ENCODE measurements around the gene PTPN3. TPM values are rescaled to one million over a fixed set of nuclear protein-coding genes. Genes with fewer than 3 reads are reported as not detected.
"Not testable (repeated sequence)": the region's sequence is repeated elsewhere in the genome, so short reads cannot be mapped to it uniquely, and the experiment has no call there.

Gene PTPN3, protein sequence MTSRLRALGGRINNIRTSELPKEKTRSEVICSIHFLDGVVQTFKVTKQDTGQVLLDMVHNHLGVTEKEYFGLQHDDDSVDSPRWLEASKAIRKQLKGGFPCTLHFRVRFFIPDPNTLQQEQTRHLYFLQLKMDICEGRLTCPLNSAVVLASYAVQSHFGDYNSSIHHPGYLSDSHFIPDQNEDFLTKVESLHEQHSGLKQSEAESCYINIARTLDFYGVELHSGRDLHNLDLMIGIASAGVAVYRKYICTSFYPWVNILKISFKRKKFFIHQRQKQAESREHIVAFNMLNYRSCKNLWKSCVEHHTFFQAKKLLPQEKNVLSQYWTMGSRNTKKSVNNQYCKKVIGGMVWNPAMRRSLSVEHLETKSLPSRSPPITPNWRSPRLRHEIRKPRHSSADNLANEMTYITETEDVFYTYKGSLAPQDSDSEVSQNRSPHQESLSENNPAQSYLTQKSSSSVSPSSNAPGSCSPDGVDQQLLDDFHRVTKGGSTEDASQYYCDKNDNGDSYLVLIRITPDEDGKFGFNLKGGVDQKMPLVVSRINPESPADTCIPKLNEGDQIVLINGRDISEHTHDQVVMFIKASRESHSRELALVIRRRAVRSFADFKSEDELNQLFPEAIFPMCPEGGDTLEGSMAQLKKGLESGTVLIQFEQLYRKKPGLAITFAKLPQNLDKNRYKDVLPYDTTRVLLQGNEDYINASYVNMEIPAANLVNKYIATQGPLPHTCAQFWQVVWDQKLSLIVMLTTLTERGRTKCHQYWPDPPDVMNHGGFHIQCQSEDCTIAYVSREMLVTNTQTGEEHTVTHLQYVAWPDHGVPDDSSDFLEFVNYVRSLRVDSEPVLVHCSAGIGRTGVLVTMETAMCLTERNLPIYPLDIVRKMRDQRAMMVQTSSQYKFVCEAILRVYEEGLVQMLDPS
- under 1 TPM; 0.02 to 0.27 TPM for total RNA-seq

DNA sequence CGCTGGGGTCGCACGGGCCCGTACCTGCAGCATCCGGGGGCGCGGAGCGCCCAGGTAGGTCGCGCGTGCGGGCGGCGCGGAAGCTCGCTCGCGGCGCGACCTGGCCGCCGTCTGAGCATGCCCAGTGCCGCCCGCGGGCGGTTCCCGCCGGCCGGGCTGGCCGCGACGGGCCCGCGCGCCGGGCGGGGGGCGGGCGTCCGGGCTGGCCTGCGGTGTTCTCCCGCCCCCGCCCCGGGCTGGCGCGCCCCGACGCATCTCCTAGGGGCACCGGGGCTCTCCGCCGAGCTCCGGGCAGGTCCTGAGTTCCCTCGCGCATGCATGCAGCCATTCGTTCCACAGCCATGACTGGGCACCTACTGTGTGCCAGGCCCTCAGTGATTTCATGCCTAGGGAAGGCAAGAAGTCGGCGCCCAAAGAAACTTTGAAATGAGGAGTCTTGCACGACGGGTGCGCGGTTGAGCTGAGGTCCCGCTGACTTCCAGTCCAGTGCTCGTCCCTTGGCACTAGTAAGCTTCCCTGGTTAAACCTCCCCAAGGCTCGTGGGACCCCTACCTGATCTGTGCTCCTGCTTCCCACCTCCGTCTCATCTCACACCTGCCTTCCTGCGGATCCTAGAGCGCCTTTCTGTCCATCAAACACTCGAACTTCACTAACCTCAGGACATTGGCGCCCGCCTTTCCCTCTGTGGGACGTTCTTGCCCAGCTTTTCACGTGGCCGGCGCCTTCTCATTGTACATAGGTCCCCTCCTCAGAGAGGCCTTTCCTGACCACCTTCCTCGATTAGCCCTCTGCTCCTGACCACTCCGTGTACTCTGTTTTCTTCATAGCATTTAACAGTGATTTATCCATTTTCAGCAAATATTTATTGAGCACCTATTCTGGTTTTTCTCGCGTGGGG, at the start of gene PTPN3:
Gene PTPN3, minus strand, starts transcription at position 113 of the 898 bp plus-strand sequence. CDS start 34,873 bp downstream, outside the sequence.
- peaks cover 67% of the 10 kb centered on the region for H3K27me3 Mint-ChIP-seq (ENCODE audit: low read depth)
- CTCF ChIA-PET: interaction anchor here (0.8 kb wide), 1 partner anchor 26 kb away, joined by 3 read pairs; no protein-coding TSS in a partner anchor
- intact Hi-C loops (cut with micrococcal nuclease): no loop called here

DNA sequence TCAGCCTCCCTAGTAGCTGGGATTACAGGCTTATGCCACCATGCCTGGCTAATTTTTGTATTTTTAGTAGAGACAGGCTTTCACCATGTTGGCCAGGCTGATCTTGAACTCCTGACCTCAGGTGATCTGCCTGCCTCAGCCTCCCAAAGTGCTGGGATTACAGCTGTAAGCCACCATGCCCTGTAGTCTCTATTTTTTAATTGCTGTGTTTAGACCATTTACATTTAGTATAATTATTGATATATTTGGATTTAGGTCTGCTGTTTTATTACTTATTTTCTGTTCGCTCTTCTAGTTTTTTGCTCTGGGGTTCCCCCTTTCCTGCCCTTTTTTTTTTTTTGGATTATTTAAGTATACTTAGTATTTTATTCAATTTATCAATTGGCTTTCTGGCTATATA, 46.8 kb upstream of the PTPN3 start:
- H3K4me3 Mint-ChIP-seq; DNase-seq; H3K27ac Mint-ChIP-seq; H3K27me3 Mint-ChIP-seq (ENCODE audit: low read depth); H3K36me3 Mint-ChIP-seq (ENCODE audit: low read depth); intact Hi-C loops (cut with micrococcal nuclease); H3K4me1 Mint-ChIP-seq (ENCODE audit: low read depth); CTCF ChIA-PET: not testable (repeated sequence)
- peaks cover 11% of the 10 kb centered on the region for H3K9me3 Mint-ChIP-seq

More for the DNA sequence above, at the start of gene PTPN3:
- no peaks in the 10 kb centered on the region for H3K9me3 Mint-ChIP-seq
- peaks cover 10% of the 10 kb centered on the region for H3K4me1 Mint-ChIP-seq (ENCODE audit: low read depth)
- no peak within 1 kb of the TSS for H3K4me3 Mint-ChIP-seq
- H3K27ac Mint-ChIP-seq: no peak within 1 kb of the TSS
- DNase-seq: no peak
- H3K36me3 Mint-ChIP-seq (ENCODE audit: low read depth): no peaks in the 10 kb centered on the region

DNA sequence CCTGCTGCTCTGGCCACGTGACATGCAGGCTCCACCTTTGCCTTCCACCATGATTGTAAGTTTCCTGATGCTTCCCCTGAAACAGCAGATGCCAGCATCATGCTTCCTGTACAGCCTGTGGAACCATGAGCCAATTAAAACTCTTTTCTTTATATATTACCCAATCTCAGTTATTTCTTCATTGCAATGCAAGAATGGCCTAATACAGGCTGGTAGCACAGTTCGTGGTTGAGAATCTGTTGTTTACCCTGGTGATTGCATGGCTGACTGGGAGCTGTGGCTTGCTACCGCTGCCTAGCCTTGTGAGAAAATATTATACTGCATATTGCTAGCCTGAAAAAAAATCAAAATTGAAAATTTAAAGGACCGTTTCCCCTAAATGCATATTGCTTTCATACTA, 44.8 kb upstream of the PTPN3 start:
- Mint-ChIP-seq H3K4me3 (no peak overlapping the region), H3K27ac (no peak overlapping the region), H3K4me1 (ENCODE audit: low read depth) (no peaks in the 10 kb centered on the region), H3K9me3 (peaks cover 11% of the 10 kb centered on the region), H3K27me3 (ENCODE audit: low read depth) (peaks cover 6% of the 10 kb centered on the region), H3K36me3 (ENCODE audit: low read depth) (no peaks in the 10 kb centered on the region)
- CTCF ChIA-PET: no interaction called here
- intact Hi-C loops (cut with micrococcal nuclease): no loop called here
- DNase-seq: no peak

DNA sequence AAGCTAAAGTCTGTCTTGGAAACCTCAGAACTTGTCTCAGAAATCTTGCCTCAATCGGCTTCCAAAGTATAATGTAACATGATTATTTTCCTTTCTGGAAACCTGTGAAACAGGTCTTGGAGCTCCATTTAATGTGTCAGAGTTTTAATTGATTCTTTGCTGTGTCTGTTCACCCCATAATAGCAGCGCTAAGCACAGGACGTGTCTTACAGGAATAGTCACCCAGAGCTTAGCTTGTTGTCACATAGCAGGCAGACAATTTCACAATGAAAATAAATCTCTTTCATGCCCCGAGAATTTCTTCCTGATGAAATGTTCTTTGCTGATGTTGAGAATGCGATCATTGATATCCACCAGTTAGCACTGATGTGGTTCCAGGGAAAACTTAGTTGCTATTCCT, 40.2 kb upstream of the PTPN3 start:
- Mint-ChIP-seq H3K36me3 (ENCODE audit: low read depth) (no peaks in the 10 kb centered on the region), H3K4me1 (ENCODE audit: low read depth) (no peaks in the 10 kb centered on the region), H3K9me3 (no peaks in the 10 kb centered on the region), H3K27me3 (ENCODE audit: low read depth) (peaks cover 10% of the 10 kb centered on the region), H3K4me3 (no peak overlapping the region), H3K27ac (no peak overlapping the region)
- intact Hi-C loops (cut with micrococcal nuclease): no loop called here
- CTCF ChIA-PET: no interaction called here
- no peak for DNase-seq

DNA sequence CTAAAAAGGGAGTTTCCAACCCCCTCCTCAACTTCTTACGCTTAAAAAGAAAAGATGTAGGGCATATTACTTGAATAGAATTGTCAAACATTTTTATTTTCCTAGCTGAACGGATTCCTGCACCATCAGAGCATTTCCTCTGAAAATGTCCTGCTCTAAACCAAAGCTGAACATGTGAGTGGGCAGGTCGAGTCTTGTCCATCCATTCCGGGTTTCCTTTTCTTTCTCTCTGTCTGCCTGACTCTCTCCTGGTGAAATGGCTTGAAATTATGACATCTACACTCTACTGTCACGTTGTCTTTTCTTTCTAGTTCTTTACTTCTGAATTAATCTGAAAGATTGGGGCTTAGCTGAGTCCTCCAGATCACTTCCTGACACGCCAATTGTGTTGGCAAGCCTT, 39.2 kb upstream of the PTPN3 start:
- H3K9me3 Mint-ChIP-seq: no peaks in the 10 kb centered on the region
- no peaks in the 10 kb centered on the region for H3K4me1 Mint-ChIP-seq (ENCODE audit: low read depth)
- peaks cover 10% of the 10 kb centered on the region for H3K27me3 Mint-ChIP-seq (ENCODE audit: low read depth)
- H3K4me3 Mint-ChIP-seq: no peak overlapping the region
- intact Hi-C loops (cut with micrococcal nuclease): no loop called here
- no peak for DNase-seq
- no peak overlapping the region for H3K27ac Mint-ChIP-seq
- CTCF ChIA-PET: no interaction called here
- no peaks in the 10 kb centered on the region for H3K36me3 Mint-ChIP-seq (ENCODE audit: low read depth)

DNA sequence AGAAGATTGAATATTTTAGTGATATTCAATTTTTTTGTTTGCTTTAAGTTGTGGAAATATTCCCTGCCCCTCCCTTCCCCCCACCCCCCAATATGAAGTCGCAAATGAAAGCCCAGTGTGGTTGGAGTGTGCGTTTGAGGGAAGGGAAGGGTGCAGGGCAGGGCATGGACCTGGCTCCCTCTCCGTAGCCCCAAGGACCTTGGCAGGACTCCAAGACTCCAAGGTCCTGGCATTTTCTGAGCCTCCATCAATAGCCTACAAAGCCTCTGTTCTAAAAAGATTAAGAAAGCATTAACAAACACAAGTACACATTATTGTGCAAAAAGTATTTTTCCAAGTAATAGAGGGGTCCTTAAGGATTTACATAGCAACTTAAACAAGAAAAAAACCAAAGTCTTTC, 38.8 kb upstream of the PTPN3 start:
- Mint-ChIP-seq H3K27me3 (ENCODE audit: low read depth) (peaks cover 7% of the 10 kb centered on the region), H3K4me1 (ENCODE audit: low read depth) (no peaks in the 10 kb centered on the region)

DNA sequence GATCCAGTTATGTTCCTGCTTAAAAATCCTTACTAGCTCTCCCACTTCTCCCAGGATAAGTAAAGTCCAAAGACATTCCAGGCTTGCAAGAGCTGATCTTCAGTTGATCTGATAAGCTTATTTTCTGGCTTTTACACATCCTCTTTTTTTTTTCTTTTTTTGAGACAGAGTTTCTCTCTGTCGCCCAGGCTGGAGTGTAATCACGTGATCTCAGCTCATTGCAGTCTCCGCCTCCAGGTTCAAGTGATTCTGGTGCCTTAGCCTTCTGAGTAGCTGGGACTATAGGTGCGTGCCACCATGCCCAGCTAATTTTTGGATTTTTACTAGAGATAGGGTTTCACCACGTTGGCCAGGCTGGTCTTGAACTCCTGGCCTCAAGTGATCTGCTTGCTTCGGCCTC, 37.3 kb upstream of the PTPN3 start:
- Mint-ChIP-seq H3K4me1 (ENCODE audit: low read depth) (no peaks in the 10 kb centered on the region), H3K4me3 (no peak overlapping the region), H3K27ac (no peak overlapping the region), H3K36me3 (ENCODE audit: low read depth) (no peaks in the 10 kb centered on the region), H3K9me3 (no peaks in the 10 kb centered on the region), H3K27me3 (ENCODE audit: low read depth) (peaks cover 5% of the 10 kb centered on the region)
- no peak for DNase-seq
- intact Hi-C loops (cut with micrococcal nuclease): no loop called here
- CTCF ChIA-PET: interaction anchor here (0.6 kb wide), 1 partner anchor 285 kb away, joined by 3 read pairs; no protein-coding TSS in a partner anchor

More for the DNA sequence above, 38.8 kb upstream of the PTPN3 start:
- Mint-ChIP-seq H3K9me3 (no peaks in the 10 kb centered on the region), H3K27ac (no peak overlapping the region), H3K36me3 (ENCODE audit: low read depth) (no peaks in the 10 kb centered on the region), H3K4me3 (no peak overlapping the region)
- CTCF ChIA-PET: no interaction called here
- DNase-seq: no peak
- intact Hi-C loops (cut with micrococcal nuclease): no loop called here

DNA sequence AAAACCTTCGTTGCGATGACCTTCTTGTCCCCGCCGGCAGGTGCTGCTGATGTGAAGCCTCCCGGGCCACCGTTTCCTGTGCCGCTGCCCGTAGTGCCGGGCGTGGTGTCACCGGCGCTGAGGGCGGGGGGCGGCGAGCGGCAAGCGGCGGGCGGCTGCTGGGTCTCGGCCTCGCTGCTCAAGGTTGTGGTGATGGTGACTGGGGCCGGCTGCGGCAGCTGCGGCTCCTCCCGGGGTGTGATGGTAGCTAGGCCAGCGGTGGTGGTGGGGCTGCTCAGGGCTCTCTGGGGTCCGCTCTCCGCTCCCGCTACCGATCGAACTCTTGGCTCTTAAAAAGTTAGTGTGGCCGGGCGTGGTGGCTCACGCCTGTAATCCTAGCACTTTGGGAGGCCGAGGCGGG, 36.0 kb upstream of the PTPN3 start:
- intact Hi-C loops (cut with micrococcal nuclease): no loop called here
- Mint-ChIP-seq H3K9me3 (no peaks in the 10 kb centered on the region), H3K27ac (no peak overlapping the region), H3K36me3 (ENCODE audit: low read depth) (no peaks in the 10 kb centered on the region), H3K4me3 (no peak overlapping the region), H3K4me1 (ENCODE audit: low read depth) (no peaks in the 10 kb centered on the region), H3K27me3 (ENCODE audit: low read depth) (peaks cover 4% of the 10 kb centered on the region)
- no peak for DNase-seq
- CTCF ChIA-PET: no interaction called here

DNA sequence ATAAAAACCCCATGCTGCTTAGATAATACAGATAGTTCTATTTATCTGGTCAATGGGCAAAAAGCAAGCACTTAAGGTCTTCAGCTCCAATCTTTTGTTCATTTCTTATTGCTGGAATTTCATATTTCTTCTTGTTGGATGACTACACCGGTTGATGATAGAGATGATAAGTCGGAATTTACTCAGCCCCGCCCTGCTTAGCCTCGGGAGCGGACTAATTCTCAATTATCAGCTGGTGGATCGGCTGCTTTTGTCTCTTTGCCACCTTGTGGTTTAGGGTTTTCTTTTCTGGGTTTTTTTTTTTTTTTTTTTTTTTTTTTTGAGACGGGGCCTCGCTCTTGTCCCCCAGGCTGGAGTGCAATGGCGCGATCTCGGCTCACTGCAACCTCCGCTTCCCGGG, 34.5 kb upstream of the PTPN3 start:
- H3K36me3 Mint-ChIP-seq (ENCODE audit: low read depth); H3K9me3 Mint-ChIP-seq; H3K4me3 Mint-ChIP-seq; intact Hi-C loops (cut with micrococcal nuclease); H3K27ac Mint-ChIP-seq; DNase-seq; H3K27me3 Mint-ChIP-seq (ENCODE audit: low read depth); CTCF ChIA-PET; H3K4me1 Mint-ChIP-seq (ENCODE audit: low read depth): not testable (repeated sequence)

DNA sequence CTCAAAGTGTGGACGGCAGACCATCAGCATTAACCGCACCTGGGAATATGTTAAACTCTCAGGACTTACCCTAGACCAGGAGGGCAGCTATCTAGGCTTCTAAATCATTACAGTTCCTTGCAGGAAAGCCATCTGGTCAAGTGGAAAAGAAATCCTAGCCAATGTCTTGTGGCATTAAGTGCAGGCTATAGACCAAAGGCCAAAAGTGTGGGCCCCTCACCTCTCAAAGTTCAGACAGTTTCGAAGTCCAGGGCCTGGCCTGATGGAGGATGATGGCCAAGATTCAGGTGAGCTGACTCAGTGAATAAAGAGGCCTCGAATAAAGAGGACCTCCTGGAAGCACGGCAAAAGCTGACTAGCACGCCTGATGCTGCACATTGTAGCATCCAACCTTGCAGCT, 24.0 kb upstream of the PTPN3 start:
- Mint-ChIP-seq H3K36me3 (ENCODE audit: low read depth) (no peaks in the 10 kb centered on the region), H3K9me3 (no peaks in the 10 kb centered on the region), H3K4me1 (ENCODE audit: low read depth) (no peaks in the 10 kb centered on the region), H3K27ac (no peak overlapping the region), H3K4me3 (no peak overlapping the region), H3K27me3 (ENCODE audit: low read depth) (peaks cover 12% of the 10 kb centered on the region)
- CTCF ChIA-PET: interaction anchor here (0.6 to 1.0 kb wide), 2 partner anchors 21 to 81 kb away, joined by 3 read pairs; no protein-coding TSS in a partner anchor
- DNase-seq: no peak
- intact Hi-C loops (cut with micrococcal nuclease): loop anchor here (10.0 kb wide), 1 partner anchor 277 kb away; no protein-coding TSS in a partner anchor

DNA sequence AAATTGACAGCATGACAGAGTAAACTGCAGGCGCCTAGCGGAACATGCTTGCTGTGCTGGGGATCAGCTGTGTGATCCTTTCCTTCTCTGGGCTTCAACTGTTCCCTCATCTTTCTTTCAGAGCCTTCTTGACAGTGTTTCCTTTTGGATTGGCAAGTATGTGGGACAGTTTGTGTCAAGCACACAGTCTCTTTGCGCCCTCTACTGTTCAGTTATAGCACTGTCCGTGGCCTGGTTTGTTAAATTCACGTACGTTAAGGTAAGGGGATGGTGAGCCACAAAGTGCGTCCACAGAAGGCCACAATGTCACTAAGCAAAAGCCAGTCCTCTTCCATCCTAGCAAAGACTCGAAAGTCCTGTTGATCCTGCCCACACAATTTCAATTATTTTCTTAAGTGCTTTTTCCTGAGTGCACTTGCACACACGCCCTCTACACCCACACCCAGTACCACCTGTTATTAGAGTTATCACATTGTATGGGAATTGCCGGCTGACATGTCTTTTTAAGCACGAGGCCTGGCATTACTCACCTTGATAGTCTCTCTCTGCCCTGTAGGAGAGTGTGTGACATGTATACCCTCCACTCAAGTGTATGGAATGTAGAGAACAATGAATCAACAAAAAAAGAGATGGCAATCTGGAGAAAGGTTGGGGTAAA, 22.5 kb upstream of the PTPN3 start:
- Mint-ChIP-seq H3K27me3 (ENCODE audit: low read depth) (peaks cover 10% of the 10 kb centered on the region), H3K4me3 (no peak overlapping the region), H3K9me3 (no peaks in the 10 kb centered on the region), H3K27ac (no peak overlapping the region), H3K36me3 (ENCODE audit: low read depth) (no peaks in the 10 kb centered on the region), H3K4me1 (ENCODE audit: low read depth) (no peaks in the 10 kb centered on the region)
- intact Hi-C loops (cut with micrococcal nuclease): loop anchor here (1.0 to 10.0 kb wide), 2 partner anchors 80 to 276 kb away; no protein-coding TSS in a partner anchor
- CTCF ChIA-PET: interaction anchor here (0.6 to 1.2 kb wide), 6 partner anchors 29 to 381 kb away, joined by 3 to 6 read pairs (median 4); no protein-coding TSS in a partner anchor
- DNase-seq: peak; percentile 72

All from activated naive CD4-positive, alpha-beta T cell treated with anti-CD3 and anti-CD28 coated beads for 36 hours (primary cell).